GM12878 (cell line): ENCODE data around the gene SH2B3. TPM values are rescaled to one million over a fixed set of nuclear protein-coding genes. Genes with fewer than 3 reads are reported as not detected.

Experiments
- ATAC-seq: fragments of 200-7000 bp; cut with Tn5 transposase; 3 replicates; pipeline ENCODE4 v1.9.1; 2020; ENCODE audit warnings: mild to moderate bottlenecking, moderate library complexity
- BruUV-seq: library from RNA; stranded (reverse); fragments of 400-500 nt; replicated peaks from 2 replicates; lab custom pipeline; 2021; lab: Mats Ljungman, UMichigan
- CTCF ChIA-PET: fragments of 300-600 bp; sonication (Branson Sonifier 250); formaldehyde crosslinking; extraction: SDS; loops from one replicate; lab custom pipeline; 2021; ENCODE audit warnings: inconsistent platforms; lab: Yijun Ruan, JAX
- POLR2A ChIA-PET: fragments of 350-600 bp; formaldehyde crosslinking; extraction: SDS; loops from one replicate; lab custom pipeline; 2021; ENCODE audit warnings: inconsistent platforms; lab: Charles Lee
- RAD21 ChIA-PET: fragments of 300-600 bp; sonication (Branson Sonifier 250); formaldehyde crosslinking; loops from one replicate; lab custom pipeline; 2023; ENCODE audit warnings: antibody characterized with exemption; ENCODE audit not compliant: unreplicated experiment; lab: Charles Lee
- SMC1A ChIA-PET: fragments of 300-600 bp; sonication (Branson Sonifier 250); formaldehyde crosslinking; loops from one replicate; lab custom pipeline; 2023; ENCODE audit not compliant: unreplicated experiment, uncharacterized antibody; lab: Charles Lee
- DNase-seq: peaks from one replicate; pipeline ENCODE4 v3.0.0-alpha.2; 2011; ENCODE audit warnings: low read depth, low spot score
- FAIRE-seq: peaks from 3 replicates; lab custom pipeline; 2011; peaks lifted over from hg19 to GRCh38; lab: Jason Lieb, UNC
- H2AFZ ChIP-seq: 2 replicates; pipeline ENCODE4 v1.6.0; 2011; ENCODE audit warnings: low read depth, low read length, control low read depth; ENCODE audit not compliant: control insufficient read depth
- H3K27ac ChIP-seq: 2 replicates; pipeline ENCODE4 v1.5.1; 2011; ENCODE audit warnings: control low read depth; ENCODE audit not compliant: control insufficient read depth, insufficient read depth
- H3K27me3 ChIP-seq, 2 experiments: replicated peaks in 1 of 2; 2 replicates each; pipeline versions ENCODE4 v1.6.0 to v1.6.1; 2011; ENCODE audit warnings: low read length in 1 of 2; ENCODE audit not compliant: control insufficient read depth in 2 of 2, insufficient read depth in 2 of 2
- H3K36me3 ChIP-seq, 2 experiments: 2 replicates each; pipeline ENCODE4 v1.5.1; 2011; ENCODE audit warnings: low read length in 1 of 2; ENCODE audit not compliant: control insufficient read depth in 2 of 2, insufficient read depth in 2 of 2
- H3K4me1 ChIP-seq: 2 replicates; pipeline ENCODE4 v1.6.1; 2011; ENCODE audit warnings: mild to moderate bottlenecking, low read length, moderate library complexity, mixed read lengths; ENCODE audit not compliant: control insufficient read depth, insufficient read depth
- H3K4me2 ChIP-seq: 2 replicates; pipeline ENCODE4 v1.6.0; 2011; ENCODE audit warnings: control low read depth; ENCODE audit not compliant: control insufficient read depth, insufficient read depth
- H3K4me3 ChIP-seq: fragments of 200-600 bp; sonication (generic); 2 replicates; pipeline ENCODE4 v1.5.1; 2016
- H3K79me2 ChIP-seq: 2 replicates; pipeline ENCODE4 v1.6.0; 2011; ENCODE audit warnings: low read length; ENCODE audit not compliant: control insufficient read depth, insufficient read depth
- H3K9ac ChIP-seq: 2 replicates; pipeline ENCODE4 v1.8.0; 2011; ENCODE audit warnings: low read length, control low read depth, mixed read lengths; ENCODE audit not compliant: control insufficient read depth, insufficient read depth
- H3K9me3 ChIP-seq: replicated peaks from 3 replicates; pipeline ENCODE4 v1.5.1; 2011; ENCODE audit warnings: mild to moderate bottlenecking, low read length; ENCODE audit not compliant: control insufficient read depth, insufficient read depth
- H4K20me1 ChIP-seq: 2 replicates; pipeline ENCODE4 v1.6.0; 2011; ENCODE audit not compliant: control insufficient read depth, insufficient read depth
- BMI1 ChIP-seq: fragments of 450-650 bp; IDR thresholded peaks from 2 replicates; pipeline ENCODE4 v1.6.1; 2016; ENCODE audit warnings: mild to moderate bottlenecking, moderate library complexity, borderline replicate concordance
- IRF4 ChIP-seq: IDR thresholded peaks from 2 replicates; pipeline ENCODE4 v1.6.1; 2011; ENCODE audit warnings: low read depth, low read length
- LARP7 ChIP-seq: fragments of 450-650 bp; IDR thresholded peaks from 2 replicates; pipeline ENCODE4 v1.6.1; 2017; ENCODE audit warnings: mild to moderate bottlenecking
- MEF2A ChIP-seq: IDR thresholded peaks from 2 replicates; pipeline ENCODE4 v1.6.1; 2011; ENCODE audit warnings: low read depth, mild to moderate bottlenecking, low read length, moderate library complexity; ENCODE audit not compliant: insufficient read depth
- MTA3 ChIP-seq: IDR thresholded peaks from 2 replicates; pipeline ENCODE4 v1.6.1; 2012; ENCODE audit warnings: low read length, inconsistent platforms, borderline replicate concordance
- PKNOX1 ChIP-seq: fragments of 450-650 bp; IDR thresholded peaks from 2 replicates; pipeline ENCODE4 v1.6.1; 2016; ENCODE audit warnings: mild to moderate bottlenecking
- PML ChIP-seq: IDR thresholded peaks from 2 replicates; pipeline ENCODE4 v1.6.1; 2012; ENCODE audit warnings: low read length, inconsistent platforms
- POLR2A ChIP-seq: IDR thresholded peaks from 2 replicates; pipeline ENCODE4 v1.6.1; 2011; ENCODE audit warnings: low read depth, mild to moderate bottlenecking, low read length
- POLR2AphosphoS5 ChIP-seq: IDR thresholded peaks from 2 replicates; pipeline ENCODE4 v1.6.1; 2011; ENCODE audit warnings: mild to moderate bottlenecking, low read length, inconsistent platforms
- RCOR1 ChIP-seq: conservative IDR thresholded peaks from 2 replicates; pipeline ENCODE4 v1.6.1; 2012; ENCODE audit warnings: low read depth, low read length, improper control_type of control experiment
- RELB ChIP-seq: fragments of 450-650 bp; IDR thresholded peaks from 2 replicates; pipeline ENCODE4 v1.6.1; 2017; ENCODE audit warnings: low read depth, mild to moderate bottlenecking, moderate library complexity
- SP1 ChIP-seq: IDR thresholded peaks from one replicate; pipeline ENCODE4 v1.6.1; 2011; ENCODE audit warnings: low read depth, low read length
- TCF12 ChIP-seq: IDR thresholded peaks from 2 replicates; pipeline ENCODE4 v1.6.1; 2011; ENCODE audit warnings: low read depth, mild to moderate bottlenecking, low read length
- YBX1 ChIP-seq: fragments of 450-650 bp; IDR thresholded peaks from 2 replicates; pipeline ENCODE4 v1.6.1; 2016; ENCODE audit warnings: antibody characterized with exemption
- ZBED1 ChIP-seq: IDR thresholded peaks from 2 replicates; pipeline ENCODE4 v1.6.1; 2016; ENCODE audit warnings: borderline replicate concordance
- ZBTB33 ChIP-seq: fragments of 450-650 bp; IDR thresholded peaks from 2 replicates; pipeline ENCODE4 v1.6.1; 2017; ENCODE audit warnings: mild to moderate bottlenecking
- ZNF622 ChIP-seq: fragments of 450-650 bp; IDR thresholded peaks from 2 replicates; pipeline ENCODE4 v1.6.1; 2017; ENCODE audit warnings: mild to moderate bottlenecking, inconsistent platforms
- WGBS: methylation state at CpG from one replicate; pipeline ENCODE4 v1.1.6; 2016; ENCODE audit warnings: low lambda C conversion rate; ENCODE audit not compliant: insufficient replicate concordance, insufficient coverage; ENCODE audit errors: missing lambda C conversion rate; 5-methylcytosine and 5-hydroxymethylcytosine counted together
- in situ Hi-C: fragments of 300-500 bp; cut with MboI; formaldehyde crosslinking; loops from 9 replicates; pipeline ENCODE4 v1.14.3; 2018; ENCODE audit warnings: mixed read lengths
- intact Hi-C: fragments of 100-400 bp; cut with micrococcal nuclease; formaldehyde crosslinking; loops from one replicate; pipeline ENCODE4 v1.14.2; 2022; ENCODE audit not compliant: unreplicated experiment
- polyA plus RNA-seq, 11 experiments: library from polyadenylated mRNA; depleted of rRNA in 4 of 11; unstranded in 6 of 11; stranded (reverse) in 5 of 11; fragments of >200 nt; fragmentation: Nextera tagmentation in 4 of 11; fragmentation: Illumina TruSeq in 1 of 11; extraction: Ambion mirVana in 4 of 11; extraction: Trizol in 1 of 11; gene quantifications; 1 replicate in 1 of 11; 2 replicates in 10 of 11; pipeline versions ENCODE4 v1.2.1 to v1.2.3, GENCODE V29; 2011 to 2016; ENCODE audit warnings: inconsistent platforms in 2 of 11, missing spikeins in 2 of 11, low read depth in 1 of 11
- total RNA-seq, 4 experiments: library from RNA; depleted of rRNA in 3 of 4; stranded (reverse); fragments of >200 nt in 3 of 4; fragmentation: Illumina TruSeq in 1 of 4; extraction: Trizol in 1 of 4; gene quantifications; 2 replicates each; pipeline versions ENCODE4 v1.2.1 to v1.2.3, GENCODE V29; 2013 to 2021

The SH2B3 gene
- total and polyA plus RNA-seq, 10 of the 15 experiments (the other 5 are each of a cell fraction or from before 2014, with no cell fraction given) = 5.8 to 46.4 (median 23.3) TPM

- FAIRE-seq (no peak), ATAC-seq (no peak), DNase-seq (no peak)
- peaks cover 34 to 50% of the 10 kb centered on the region in 2 experiments for H3K36me3 ChIP-seq
- POLR2A ChIA-PET = interaction anchor here (0.6 to 3.0 kb wide), 9 partner anchors 9 to 837 kb away, joined by 3 to 27 read pairs (median 10); no protein-coding TSS in a partner anchor
- no peaks in the 10 kb centered on the region for H3K9me3 ChIP-seq
- peaks cover 11% of the 10 kb centered on the region for H3K79me2 ChIP-seq
- intact Hi-C loops (loop anchor here (1.0 to 2.0 kb wide), 2 partner anchors 53 to 120 kb away; no protein-coding TSS in a partner anchor), in situ Hi-C loops (no loop called here)
- H3K4me2 ChIP-seq = no peak overlapping the region
- H3K4me3 ChIP-seq = no peak overlapping the region
- H3K27ac ChIP-seq = peak overlapping the region; percentile 7; the same call in 1 of the 2 replicates
- CTCF ChIA-PET = interaction anchor here (0.6 to 27.3 kb wide), 12 partner anchors 8 to 328 kb away, joined by 3 to 1117 read pairs (median 20); partner anchors contain the start of genes PHETA1 and SH2B3
- RAD21 ChIA-PET = interaction anchor here (1.1 to 22.6 kb wide), 6 partner anchors 9 to 79 kb away, joined by 3 to 804 read pairs (median 25); partner anchors contain the start of gene SH2B3
- H3K4me1 ChIP-seq = peaks cover 47% of the 10 kb centered on the region
- no TSS peak for BruUV-seq
- no peaks in the 10 kb centered on the region; the same call in 1 of the 2 replicates for H4K20me1 ChIP-seq
- no peaks in the 10 kb centered on the region for H3K27me3 ChIP-seq
- no peak overlapping the region for H3K9ac ChIP-seq
- WGBS = 99% methylated on average over 4 of the region's 4 CpGs
- H2AFZ ChIP-seq = no peak overlapping the region
- SMC1A ChIA-PET = interaction anchor here (0.6 to 16.8 kb wide), 13 partner anchors 11 to 711 kb away, joined by 3 to 605 read pairs (median 14); partner anchors contain the start of gene SH2B3
- TF ChIP-seq POLR2A (peak; percentile 50; the same call in 1 of the 2 replicates), ZBED1 (no peak), PML (peak; percentile 27; the same call in 1 of the 2 replicates), BMI1 (no peak), ZNF622 (no peak), YBX1 (no peak), MEF2A (no peak), SP1 (no peak), PKNOX1 (no peak), POLR2AphosphoS5 (peak; percentile 46; the same call in 1 of the 2 replicates), ZBTB33 (no peak), TCF12 (no peak), MTA3 (no peak), RCOR1 (no peak), RELB (no peak), IRF4 (no peak), LARP7 (no peak)
Measured at GRCh38 chr12:111450676-111451075, 45.0 kb downstream of the SH2B3 start.
